Measurements from ENCODE around the gene APOB. TPM values are rescaled to one million over a fixed set of nuclear protein-coding genes. Genes with fewer than 3 reads are reported as not detected.
"Not testable (repeated sequence)": the region's sequence is repeated elsewhere in the genome, so short reads cannot be mapped to it uniquely, and the experiment has no call there.

Gene APOB
- total RNA-seq, 1 donor from 2014 or later: 12.5 TPM

GRCh38 chr2:21035974-21036707, 7.7 kb downstream of the APOB start:
- intact Hi-C loops (cut with DNase I): no loop called here
- ATAC-seq (no peak), DNase-seq (ENCODE audit: missing footprints) (no peak)

- DNase-seq (ENCODE audit: missing footprints) (no peak), ATAC-seq (no peak)
- intact Hi-C loops (cut with DNase I): no loop called here
Observed at GRCh38 chr2:21035282-21035973, 8.4 kb downstream of the APOB start.

GRCh38 chr2:21034972-21035279, 8.9 kb downstream of the APOB start:
- ATAC-seq: no peak
- intact Hi-C loops (cut with DNase I): no loop called here
- DNase-seq (ENCODE audit: missing footprints): no peak

- no peak for ATAC-seq
- intact Hi-C loops (cut with DNase I): no loop called here
Observed at GRCh38 chr2:21034156-21034971, 9.5 kb downstream of the APOB start.

GRCh38 chr2:21033237-21034155, 10.4 kb downstream of the APOB start:
- intact Hi-C loops (cut with DNase I): no loop called here
- no peak for DNase-seq (ENCODE audit: missing footprints)
- ATAC-seq: no peak

More at GRCh38 chr2:21034156-21034971, 9.5 kb downstream of the APOB start:
- no peak for DNase-seq (ENCODE audit: missing footprints)

GRCh38 chr2:21032338-21033236, 11.3 kb downstream of the APOB start:
- DNase-seq (ENCODE audit: missing footprints) (no peak), ATAC-seq (peak; percentile 24)
- intact Hi-C loops (cut with DNase I): no loop called here

GRCh38 chr2:21030983-21031968, 12.6 kb downstream of the APOB start:
- DNase-seq (ENCODE audit: missing footprints): no peak
- intact Hi-C loops (cut with DNase I): no loop called here
- ATAC-seq: no peak

GRCh38 chr2:21029519-21029918, 14.4 kb downstream of the APOB start:
- intact Hi-C loops (cut with DNase I): no loop called here
- no peak for ATAC-seq
- DNase-seq (ENCODE audit: missing footprints): no peak

GRCh38 chr2:21028951-21029350, 14.9 kb downstream of the APOB start:
- ATAC-seq; DNase-seq (ENCODE audit: missing footprints); intact Hi-C loops (cut with DNase I): not testable (repeated sequence)

GRCh38 chr2:21028021-21028947, 15.6 kb downstream of the APOB start:
- ATAC-seq (no peak), DNase-seq (ENCODE audit: missing footprints) (no peak)
- intact Hi-C loops (cut with DNase I): no loop called here

- DNase-seq (ENCODE audit: missing footprints) (no peak), ATAC-seq (no peak)
- intact Hi-C loops (cut with DNase I): no loop called here
Observed at GRCh38 chr2:21026479-21027282, 17.2 kb downstream of the APOB start.

GRCh38 chr2:21025690-21026478, 18.0 kb downstream of the APOB start:
- ATAC-seq (no peak), DNase-seq (ENCODE audit: missing footprints) (no peak)
- intact Hi-C loops (cut with DNase I): no loop called here

GRCh38 chr2:21024722-21025389, 19.0 kb downstream of the APOB start:
- intact Hi-C loops (cut with DNase I): no loop called here
- DNase-seq (ENCODE audit: missing footprints) (no peak), ATAC-seq (no peak)

GRCh38 chr2:21024198-21024597, 19.7 kb downstream of the APOB start:
- DNase-seq (ENCODE audit: missing footprints): no peak
- ATAC-seq: no peak
- intact Hi-C loops (cut with DNase I): no loop called here

Data from Right ventricle myocardium inferior (tissue), 1 donor.